Adrenal gland (tissue), 5 donors: ENCODE data around the gene TPD52L1.
"Not testable (repeated sequence)": the region's sequence is repeated elsewhere in the genome, so short reads cannot be mapped to it uniquely, and the experiment has no call there.

Experiments
- CTCF ChIP-seq, 6 experiments: fragments of 450-650 bp in 4 of 6; fragments of 200-600 bp in 2 of 6; sonication (generic) in 1 of 6; IDR thresholded peaks; 1 replicate in 5 of 6; 2 replicates in 1 of 6; pipeline versions ENCODE4 v1.5.1 to v1.8.0; 2016 to 2021; ENCODE audit warnings: antibody characterized with exemption in 6 of 6, mild to moderate bottlenecking in 2 of 6, moderate library complexity in 1 of 6
- POLR2A ChIP-seq, 2 donors: fragments of 450-650 bp; IDR thresholded peaks; one replicate each; pipeline ENCODE4 v1.6.1; 2017; ENCODE audit warnings: antibody characterized with exemption in 2 of 2, mild to moderate bottlenecking in 2 of 2, moderate library complexity in 1 of 2
- donor health status: DM: no; HTN: no; CAD: no.

- TF ChIP-seq POLR2A, CTCF (IDR thresholded peaks at IDR 0.05): not testable (repeated sequence)
Observed at GRCh38 chr6:125280370-125281035, 126.9 kb downstream of the TPD52L1 start.
